ENCODE measurements around the gene SMAD9.

SMAD9 gene

GRCh38 chr13:36862002-36862685, 57.9 kb downstream of the SMAD9 start:
- DNase-seq = no peak

- DNase-seq = no peak
Measured at GRCh38 chr13:36859259-36859658, 60.8 kb downstream of the SMAD9 start.

GRCh38 chr13:36858290-36858689, 61.7 kb downstream of the SMAD9 start:
- peak; percentile 21 for DNase-seq

- DNase-seq = no peak
Measured at GRCh38 chr13:36857253-36857652, 62.8 kb downstream of the SMAD9 start.

GRCh38 chr13:36850790-36851438, 69.1 kb downstream of the SMAD9 start:
- DNase-seq = no peak

- no peak for DNase-seq
Measured at GRCh38 chr13:36848199-36848982, 71.6 kb downstream of the SMAD9 start.

- DNase-seq = no peak
Measured at GRCh38 chr13:36847606-36848005, 72.4 kb downstream of the SMAD9 start.

- DNase-seq = no peak
Measured at GRCh38 chr13:36841391-36841790, 78.6 kb downstream of the SMAD9 start.

GRCh38 chr13:36840718-36841250, 79.3 kb downstream of the SMAD9 start:
- DNase-seq = no peak

- DNase-seq = no peak
Measured at GRCh38 chr13:36839981-36840380, 80.1 kb downstream of the SMAD9 start.

- DNase-seq = peak; percentile 24
Measured at GRCh38 chr13:36839281-36839680, 80.8 kb downstream of the SMAD9 start.

- no peak for DNase-seq
Measured at GRCh38 chr13:36837354-36838092, 82.5 kb downstream of the SMAD9 start.

GRCh38 chr13:36834299-36834698, 85.7 kb downstream of the SMAD9 start:
- no peak for DNase-seq

- no peak for DNase-seq
Measured at GRCh38 chr13:36831291-36831690, 88.7 kb downstream of the SMAD9 start.

- no peak for DNase-seq
Measured at GRCh38 chr13:36829753-36830152, 90.3 kb downstream of the SMAD9 start.

GRCh38 chr13:36822785-36823184, 97.3 kb downstream of the SMAD9 start:
- DNase-seq = no peak

GRCh38 chr13:36820222-36820621, 99.8 kb downstream of the SMAD9 start:
- DNase-seq = no peak

- DNase-seq = no peak
Measured at GRCh38 chr13:36819739-36820090, 100.3 kb downstream of the SMAD9 start.

GRCh38 chr13:36818804-36819738, 101.0 kb downstream of the SMAD9 start, which contains the start of gene RFXAP:
Gene RFXAP (plus strand): TSS chr13:36819222. CDS start chr13:36819358, 136 bp downstream.
- peak; percentile 61 for DNase-seq

- no peak for DNase-seq
Measured at GRCh38 chr13:36817996-36818803, 101.8 kb downstream of the SMAD9 start.

GRCh38 chr13:36815062-36815461, 105.0 kb downstream of the SMAD9 start:
- peak; percentile 85 for DNase-seq

Data from DMS79 (cell line).